Adipose tissue (tissue), 3 donors: ENCODE results near the gene NKD1. TPM values are rescaled to one million over a fixed set of nuclear protein-coding genes. Genes with fewer than 3 reads are reported as not detected.

Experiments
- H3K27ac ChIP-seq: one replicate; pipeline ENCODE4 v1.5.1; 2013; ENCODE audit warnings: low read depth, low read length
- WGBS, 3 donors: extraction: QIAGEN DNeasy Blood & Tissue Kit; methylation state at CpG; one replicate each; pipeline ENCODE4 v1.1.7; 2013; 5-methylcytosine and 5-hydroxymethylcytosine counted together
- polyA plus RNA-seq, 3 donors: library from polyadenylated mRNA; stranded (reverse); fragments of 200-250 nt; gene quantifications; one replicate each; pipeline ENCODE4 v1.2.3, GENCODE V29; 2013
- donor health status: healthy with polysubstance abuse.
- donor health status: Bipolar disorder and iron deficiency.
- donor health status: healthy.

The NKD1 gene
- polyA plus RNA-seq, 3 donors: 0.31 to 1.3 (median 1.1) TPM

- 80 to 83% (median 81%) methylated on average over 9 of the region's 9 CpGs for WGBS, 3 donors
- H3K27ac ChIP-seq: no peak overlapping the region
Observed at GRCh38 chr16:50550866-50551641, 2.9 kb downstream of the NKD1 start.

GRCh38 chr16:50552476-50553101 is 4.4 kb downstream of the NKD1 start:
- H3K27ac ChIP-seq: no peak overlapping the region
- 95 to 97% (median 95%) methylated on average over 7 of the region's 7 CpGs for WGBS, 3 donors

GRCh38 chr16:50553182-50553710 is 5.0 kb downstream of the NKD1 start:
- WGBS, 3 donors: 83 to 90% (median 88%) methylated on average over 7 of the region's 7 CpGs
- H3K27ac ChIP-seq: no peak overlapping the region

GRCh38 chr16:50553731-50554360 is 5.7 kb downstream of the NKD1 start:
- 87 to 96% (median 94%) methylated on average over 7 of the region's 7 CpGs for WGBS, 3 donors
- no peak overlapping the region for H3K27ac ChIP-seq

DNA sequence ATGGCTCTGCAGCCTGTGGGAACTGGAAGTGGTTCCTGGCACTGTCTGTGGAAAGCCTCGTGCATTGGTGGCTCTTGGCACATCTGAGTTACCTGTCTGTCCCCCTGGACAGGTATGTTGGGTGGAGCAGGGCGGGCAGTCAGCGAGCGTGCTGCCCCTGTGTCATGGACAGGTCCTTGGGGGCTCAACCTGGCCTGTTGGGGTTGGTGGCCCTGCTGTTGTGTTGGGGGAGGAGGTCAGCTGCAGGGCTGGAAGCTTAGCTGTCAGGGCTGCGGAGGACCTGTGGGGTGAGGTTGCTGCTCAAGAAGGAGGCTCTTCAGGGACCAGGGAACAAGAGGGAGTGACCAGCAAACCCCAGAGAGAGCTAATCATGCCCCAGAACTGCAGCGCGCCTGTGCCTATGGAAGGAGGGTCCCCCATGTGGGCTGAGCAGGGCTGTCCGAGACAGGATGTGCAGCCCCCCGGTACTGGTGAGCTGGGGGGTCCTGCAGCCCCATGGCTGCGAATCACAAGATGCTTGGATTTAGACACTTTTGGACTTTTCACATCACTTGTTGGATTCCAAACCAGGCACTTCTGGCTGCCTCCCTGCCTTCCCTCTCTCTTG is 7.2 kb downstream of the NKD1 start:
- no peak overlapping the region for H3K27ac ChIP-seq
- WGBS, 3 donors: 93 to 96% (median 93%) methylated on average over 10 of the region's 10 CpGs

DNA sequence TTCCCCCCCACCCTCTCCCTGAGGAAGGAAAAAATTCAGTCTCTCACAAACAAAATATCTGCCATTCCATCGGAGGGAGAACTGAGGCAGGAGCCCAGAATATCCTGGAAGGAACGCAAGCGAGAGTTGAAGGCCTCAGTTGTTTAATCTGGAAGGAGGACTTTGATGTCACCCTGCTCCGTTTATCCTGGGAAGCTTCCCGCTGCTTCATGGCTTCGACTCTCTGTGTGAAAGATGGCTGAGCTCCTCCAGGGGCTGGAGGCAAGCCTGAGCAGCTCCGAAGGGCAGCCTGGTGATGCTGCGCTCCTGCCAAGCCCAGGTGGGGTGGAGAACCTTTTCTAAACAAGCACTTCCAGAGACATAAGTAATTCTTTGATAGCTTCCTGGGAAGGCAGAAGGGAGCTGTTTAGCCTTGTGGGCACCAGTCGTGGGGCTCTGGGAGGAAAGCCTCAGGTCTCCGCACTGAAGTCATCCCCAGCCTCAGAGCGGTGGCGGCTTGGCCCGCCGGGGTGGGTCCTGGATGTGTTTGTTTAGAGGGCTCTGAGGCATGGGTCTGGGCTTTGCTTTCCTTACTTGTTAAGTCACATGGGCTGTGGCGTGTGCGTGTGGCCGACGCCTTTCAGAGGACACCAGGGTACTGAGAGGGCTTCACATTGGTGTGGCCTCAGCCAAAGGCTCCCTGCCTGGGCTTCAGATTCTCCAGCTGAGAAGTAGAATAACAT is 7.9 kb downstream of the NKD1 start:
- WGBS, 3 donors: 87 to 92% (median 89%) methylated on average over 18 of the region's 18 CpGs
- H3K27ac ChIP-seq: no peak overlapping the region

- H3K27ac ChIP-seq: no peak overlapping the region
- WGBS, 3 donors: 79 to 84% (median 81%) methylated on average over 2 of the region's 2 CpGs
Observed at GRCh38 chr16:50557046-50557445, 8.8 kb downstream of the NKD1 start.

GRCh38 chr16:50558913-50559312 is 10.7 kb downstream of the NKD1 start:
- 71 to 80% (median 74%) methylated on average over 1 of the region's 1 CpG for WGBS, 3 donors
- no peak overlapping the region for H3K27ac ChIP-seq

- WGBS, 3 donors: 93 to 95% (median 94%) methylated on average over 6 of the region's 6 CpGs
- H3K27ac ChIP-seq: no peak overlapping the region
Observed at GRCh38 chr16:50559342-50559741, 11.1 kb downstream of the NKD1 start.

DNA sequence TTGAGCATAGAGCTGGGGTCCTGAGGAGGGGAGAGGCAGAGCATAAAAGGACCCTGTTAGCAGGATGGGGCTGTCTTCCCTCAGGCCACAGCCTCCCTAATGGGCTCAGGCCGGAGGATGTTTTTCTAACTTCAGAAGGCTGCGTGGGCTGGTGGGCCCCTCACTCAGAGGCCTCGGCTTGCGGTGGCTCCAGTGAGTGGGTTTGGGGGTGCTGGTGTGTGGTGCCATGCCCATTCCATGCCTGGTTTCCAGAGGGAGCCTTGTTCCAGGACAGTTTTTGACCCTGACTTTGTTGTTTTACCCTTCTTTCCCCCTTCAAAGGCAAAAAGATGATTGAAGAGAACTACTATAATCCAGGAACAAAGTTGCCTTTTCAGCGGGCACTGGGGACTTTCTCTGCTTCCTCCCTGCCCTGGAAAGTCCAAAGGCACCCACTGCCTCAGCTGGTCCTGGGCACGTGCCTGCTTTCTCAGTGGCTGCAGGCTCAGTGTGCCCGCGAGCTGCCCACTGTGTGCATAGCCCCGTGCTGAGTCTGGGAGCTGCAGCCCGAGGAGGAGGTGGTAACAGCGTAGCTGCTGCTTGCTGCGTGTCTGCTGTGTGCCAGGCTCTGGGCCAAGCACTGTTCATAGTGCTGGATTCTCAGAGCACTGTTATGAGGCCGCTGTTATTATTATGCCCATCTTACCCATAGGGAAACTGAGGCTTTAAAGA is 11.8 kb downstream of the NKD1 start:
- 91 to 93% (median 93%) methylated on average over 13 of the region's 13 CpGs for WGBS, 3 donors
- no peak overlapping the region for H3K27ac ChIP-seq

GRCh38 chr16:50560903-50561863 is 13.0 kb downstream of the NKD1 start:
- 89% methylated on average over 4 of the region's 4 CpGs for WGBS, 3 donors
- H3K27ac ChIP-seq: no peak overlapping the region

DNA sequence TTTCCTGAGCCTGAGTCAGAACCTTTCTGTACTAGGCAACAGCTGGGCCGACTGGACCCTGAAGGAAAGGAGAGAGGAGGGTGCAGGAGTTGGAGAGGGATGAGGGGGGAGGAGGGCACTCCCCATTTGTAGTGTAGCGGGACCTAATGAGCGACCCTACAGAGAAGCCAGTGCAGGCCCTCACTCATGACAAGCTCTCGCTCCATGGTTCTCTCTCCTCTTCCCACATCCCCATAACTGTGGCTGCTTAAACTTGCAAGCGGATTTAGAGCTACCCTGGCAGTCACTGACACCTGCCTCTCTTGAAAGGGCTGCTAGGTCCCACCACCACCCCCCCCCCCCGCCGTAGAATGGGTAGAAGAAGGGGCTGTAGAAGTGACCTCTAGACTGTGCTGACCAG is 14.5 kb downstream of the NKD1 start:
- H3K27ac ChIP-seq: no peak overlapping the region
- WGBS, 3 donors: 84 to 93% (median 84%) methylated on average over 7 of the region's 7 CpGs

DNA sequence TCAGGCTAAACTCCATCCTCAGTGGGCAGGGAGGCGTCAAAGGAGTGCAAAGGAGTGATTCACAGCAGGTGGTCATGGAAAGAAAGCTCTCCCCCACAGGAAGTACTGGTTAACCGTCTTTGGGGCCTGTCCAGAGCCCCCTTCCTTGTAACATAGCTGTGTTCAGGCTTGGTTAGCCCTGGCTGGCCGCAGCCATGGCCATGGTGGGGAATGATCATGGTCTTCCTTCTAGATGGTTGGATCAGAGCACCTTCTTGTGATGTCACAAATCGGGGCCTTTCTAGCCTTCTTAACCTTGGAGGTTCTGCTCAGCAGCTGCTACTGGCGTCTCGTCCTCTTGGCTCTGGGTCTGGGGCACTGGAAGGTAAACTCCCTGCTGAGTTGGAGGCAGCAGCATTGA is 15.8 kb downstream of the NKD1 start:
- WGBS, 3 donors: 71 to 78% (median 77%) methylated on average over 6 of the region's 6 CpGs

DNA sequence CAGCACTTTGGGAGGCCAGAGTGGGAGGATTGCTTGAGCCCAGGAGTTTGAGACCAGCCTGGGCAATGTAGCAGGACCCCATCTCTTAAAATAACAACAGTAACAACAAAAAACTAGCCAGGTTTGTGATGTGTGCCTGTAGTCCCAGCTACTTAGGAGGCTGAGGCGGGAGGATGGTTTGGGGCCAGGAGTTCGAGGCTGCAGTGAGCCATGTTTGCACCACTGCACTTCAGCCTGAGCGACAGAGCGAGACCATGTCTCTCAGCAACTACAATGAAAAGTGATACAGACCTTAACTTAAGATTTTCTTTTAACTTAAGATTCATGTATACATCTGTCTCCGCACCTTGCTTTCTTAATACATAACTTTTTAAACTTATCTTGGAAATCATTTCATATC is 17.2 kb downstream of the NKD1 start:
- H3K27ac ChIP-seq: no peak overlapping the region
- 94 to 97% (median 96%) methylated on average over 5 of the region's 5 CpGs for WGBS, 3 donors

More for the DNA sequence above, 15.8 kb downstream of the NKD1 start:
- H3K27ac ChIP-seq: no peak overlapping the region

DNA sequence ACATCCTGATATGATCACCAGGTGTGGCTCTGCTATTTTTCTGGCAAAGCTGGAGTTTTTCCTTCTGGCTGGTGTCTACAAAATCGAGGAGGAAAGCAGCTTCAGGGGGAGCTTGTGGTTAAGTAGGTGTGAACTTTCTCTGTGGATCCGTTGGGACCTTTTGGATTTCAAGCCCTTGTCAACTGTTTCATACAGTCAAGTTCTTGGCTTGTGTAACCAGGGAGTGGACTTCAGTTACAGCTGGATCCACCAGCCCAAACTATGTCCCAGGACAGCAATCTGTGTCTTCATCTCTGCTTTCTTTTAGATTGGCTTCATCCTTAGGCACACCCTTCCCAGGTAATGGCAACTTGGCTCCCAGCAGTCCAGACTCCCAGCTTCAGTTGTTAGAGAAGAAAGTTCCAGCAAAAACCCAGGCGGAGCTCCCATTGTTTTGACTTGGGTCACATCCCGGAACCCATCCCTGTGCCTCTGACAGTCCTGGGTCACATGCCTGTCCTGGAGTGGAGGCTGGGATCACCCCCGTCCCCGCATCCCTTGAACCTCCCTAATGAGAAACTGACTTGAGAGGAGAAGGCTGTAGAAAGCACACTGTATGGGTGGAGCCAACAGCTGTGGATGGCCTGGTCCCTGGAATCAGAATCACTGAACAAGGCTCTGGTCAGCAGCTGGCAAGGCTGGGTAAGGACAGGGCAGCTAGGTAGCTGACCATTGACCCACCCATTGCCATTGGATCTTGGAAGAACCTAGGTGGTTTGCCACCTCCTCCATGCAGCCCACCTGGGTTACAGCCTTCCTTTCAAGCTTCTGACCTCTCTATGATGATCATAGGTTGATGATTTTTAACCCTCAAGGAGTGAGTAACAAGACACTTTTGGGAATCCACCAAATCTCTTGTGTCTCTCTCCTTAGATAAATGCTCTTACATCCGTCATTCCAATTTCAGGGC is 18.1 kb downstream of the NKD1 start:
- WGBS, 3 donors: 79 to 90% (median 80%) methylated on average over 7 of the region's 7 CpGs

GRCh38 chr16:50567651-50568050 is 19.5 kb downstream of the NKD1 start:
- 79 to 86% (median 83%) methylated on average over 5 of the region's 5 CpGs for WGBS, 3 donors

More for the DNA sequence above, 18.1 kb downstream of the NKD1 start:
- H3K27ac ChIP-seq: no peak overlapping the region

More at GRCh38 chr16:50567651-50568050, 19.5 kb downstream of the NKD1 start:
- H3K27ac ChIP-seq: no peak overlapping the region
